Cerebellar nuclear complex (tissue), 1 donor: ENCODE measurements around the gene TAF1.
"Not testable (repeated sequence)": the region's sequence is repeated elsewhere in the genome, so short reads cannot be mapped to it uniquely, and the experiment has no call there.

Source experiments
- DNase-seq, 2 experiments: peaks; one replicate each; lab custom pipeline; 2025; lab: John Stamatoyannopoulos, UW

The TAF1 gene

GRCh38 chrX:71420686-71421085, 54.5 kb downstream of the TAF1 start:
- DNase-seq: no peak

GRCh38 chrX:71432733-71433132, 66.6 kb downstream of the TAF1 start:
- no peak for DNase-seq

- DNase-seq: no peak
Measured at GRCh38 chrX:71438750-71439149, 72.6 kb downstream of the TAF1 start.

DNA sequence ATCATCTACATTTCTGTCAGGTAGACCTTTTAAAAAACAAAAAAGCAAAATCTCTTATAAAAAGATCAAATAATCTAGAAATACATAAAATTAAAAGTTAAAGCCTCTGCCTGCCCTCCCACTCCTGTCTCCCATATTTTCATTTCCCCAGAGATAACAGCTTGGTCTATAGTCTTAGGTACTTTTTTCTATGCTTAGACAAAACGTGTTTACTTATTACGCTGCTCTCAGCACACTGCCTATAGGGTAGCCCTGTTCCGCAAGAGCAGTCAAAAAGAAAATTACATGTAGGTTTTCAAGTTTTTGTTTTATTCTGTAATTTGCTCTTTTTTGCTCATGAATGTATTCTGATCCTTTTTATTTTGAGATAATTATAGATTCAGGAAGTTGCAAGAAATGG, 73.3 kb downstream of the TAF1 start:
- DNase-seq: no peak

DNA sequence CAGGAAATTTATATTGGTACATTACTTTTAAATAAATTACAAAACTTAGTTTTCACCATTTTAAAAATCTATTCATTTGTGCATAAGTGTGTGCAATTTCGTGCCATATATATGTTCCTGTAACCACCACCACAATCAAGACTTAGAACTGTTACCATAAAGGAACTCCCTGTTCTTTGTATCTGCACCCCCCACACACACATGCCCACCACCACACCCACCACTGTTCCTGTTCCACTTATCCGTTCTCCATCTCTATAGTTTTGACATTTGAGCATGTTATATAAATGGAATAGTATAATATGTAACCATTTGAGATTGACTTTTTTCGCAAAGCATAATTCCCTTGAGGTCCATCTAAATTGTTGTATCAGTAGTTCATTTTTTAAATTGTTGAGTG, 73.7 kb downstream of the TAF1 start:
- DNase-seq: no peak

DNA sequence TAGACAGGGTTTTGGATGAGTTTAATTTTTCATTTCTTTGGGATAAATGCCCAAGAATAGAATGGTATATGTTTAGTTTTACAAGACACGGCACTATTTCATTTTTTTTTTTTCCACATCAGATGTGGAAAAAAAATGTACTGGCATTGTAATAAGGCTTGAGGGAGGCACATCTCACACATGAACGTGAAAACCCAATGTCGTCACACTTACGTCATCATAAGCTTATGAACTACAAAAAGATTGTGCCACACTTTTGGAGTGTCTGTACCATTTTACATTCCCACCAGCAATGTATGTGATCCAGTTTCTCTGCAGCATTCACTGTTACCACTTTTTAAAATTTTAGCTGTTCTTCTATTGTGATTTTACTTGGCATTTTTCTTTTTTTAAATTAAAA, 74.2 kb downstream of the TAF1 start:
- DNase-seq: no peak

GRCh38 chrX:71441809-71442208, 75.7 kb downstream of the TAF1 start:
- DNase-seq: not testable (repeated sequence)

GRCh38 chrX:71450433-71451106, 84.4 kb downstream of the TAF1 start:
- no peak for DNase-seq

DNA sequence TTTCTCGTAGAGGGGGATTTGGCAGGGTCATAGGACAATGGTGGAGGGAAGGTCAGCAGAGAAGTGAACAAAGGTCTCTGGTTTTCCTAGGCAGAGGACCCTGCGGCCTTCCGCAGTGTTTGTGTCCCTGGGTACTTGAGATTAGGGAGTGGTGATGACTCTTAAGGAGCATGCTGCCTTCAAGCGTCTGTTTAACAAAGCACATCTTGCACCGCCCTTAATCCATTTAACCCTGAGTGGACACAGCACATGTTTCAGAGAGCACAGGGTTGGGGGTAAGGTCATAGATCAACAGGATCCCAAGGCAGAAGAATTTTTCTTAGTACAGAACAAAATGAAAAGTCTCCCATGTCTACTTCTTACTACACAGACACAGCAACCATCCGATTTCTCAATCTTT, 85.4 kb downstream of the TAF1 start:
- not testable (repeated sequence) for DNase-seq

DNA sequence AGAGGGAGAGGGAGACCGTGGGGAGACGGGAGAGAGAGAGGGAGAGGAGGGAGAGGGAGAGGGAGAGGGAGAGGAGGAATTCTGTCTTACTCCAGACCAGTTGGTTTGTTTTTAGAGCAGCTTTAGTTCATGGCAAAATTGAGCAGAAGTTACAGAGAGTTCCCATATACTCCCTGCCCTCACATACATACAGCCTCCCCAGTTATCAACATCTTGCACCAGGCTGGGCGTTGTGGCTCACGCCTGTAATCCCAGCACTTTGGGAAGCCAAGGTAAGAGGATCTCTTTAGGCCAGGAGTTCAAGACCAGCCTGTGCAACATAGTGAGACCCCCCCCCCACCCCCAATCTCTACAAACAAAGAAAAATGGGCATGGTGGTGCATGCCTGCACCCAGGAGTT, 86.9 kb downstream of the TAF1 start:
- DNase-seq: no peak

DNA sequence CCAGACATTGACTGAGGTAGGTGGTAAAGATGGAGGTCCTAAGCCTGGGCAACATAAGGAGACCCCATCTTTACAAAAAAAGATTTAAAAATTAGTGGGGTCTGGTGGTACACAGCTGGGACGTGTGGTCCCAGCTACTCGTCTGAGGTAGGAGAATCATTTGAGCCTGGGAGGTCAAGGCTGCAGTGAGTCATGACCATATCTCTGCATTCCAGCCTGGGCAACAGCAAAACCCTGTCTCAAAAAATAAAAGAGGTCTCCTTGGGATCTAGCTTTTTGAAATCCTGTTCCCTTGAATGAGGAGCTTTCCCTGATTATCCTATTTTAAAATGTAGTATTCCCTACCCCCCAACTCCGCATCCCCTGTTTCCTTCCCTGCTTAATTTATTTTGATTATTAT, 88.1 kb downstream of the TAF1 start:
- no peak for DNase-seq

DNA sequence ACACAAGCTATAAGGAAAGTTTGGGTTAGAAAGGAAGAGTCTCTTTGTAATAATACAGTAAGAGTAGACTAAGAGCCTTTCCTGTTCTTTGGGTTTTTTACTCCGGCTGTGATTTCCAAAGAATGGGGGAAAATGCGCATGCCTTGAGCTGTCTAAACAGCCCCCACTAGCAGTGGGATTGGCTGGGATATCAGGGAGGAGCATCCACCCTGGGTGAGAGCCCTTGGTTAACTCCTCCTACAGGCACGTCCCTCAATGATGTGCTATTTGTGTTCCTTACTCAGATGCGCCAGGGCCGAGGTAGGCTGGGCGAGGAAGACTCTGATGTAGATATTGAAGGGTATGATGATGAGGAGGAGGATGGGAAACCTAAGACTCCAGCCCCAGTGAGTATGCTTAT, 92.7 kb downstream of the TAF1 start:
- no peak for DNase-seq

DNA sequence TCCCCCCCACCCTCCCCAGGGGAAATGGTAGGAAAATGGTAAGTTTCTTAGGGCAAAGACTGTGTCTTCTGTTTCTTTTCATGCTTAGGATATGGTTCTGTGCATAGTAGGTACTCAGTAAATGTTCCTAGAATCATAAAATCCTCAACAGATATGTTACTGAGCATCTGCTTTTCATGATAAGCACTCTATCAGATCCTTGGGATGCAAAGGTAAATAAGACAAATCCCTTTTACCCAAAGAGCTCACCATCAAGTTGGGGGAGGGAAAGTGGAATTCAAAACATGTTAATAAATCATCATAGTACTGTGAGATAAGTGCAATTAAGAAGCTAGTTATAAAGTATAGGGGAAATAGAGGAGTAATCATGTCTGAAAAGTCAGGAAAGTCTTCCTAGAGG, 98.8 kb downstream of the TAF1 start:
- DNase-seq: no peak

DNA sequence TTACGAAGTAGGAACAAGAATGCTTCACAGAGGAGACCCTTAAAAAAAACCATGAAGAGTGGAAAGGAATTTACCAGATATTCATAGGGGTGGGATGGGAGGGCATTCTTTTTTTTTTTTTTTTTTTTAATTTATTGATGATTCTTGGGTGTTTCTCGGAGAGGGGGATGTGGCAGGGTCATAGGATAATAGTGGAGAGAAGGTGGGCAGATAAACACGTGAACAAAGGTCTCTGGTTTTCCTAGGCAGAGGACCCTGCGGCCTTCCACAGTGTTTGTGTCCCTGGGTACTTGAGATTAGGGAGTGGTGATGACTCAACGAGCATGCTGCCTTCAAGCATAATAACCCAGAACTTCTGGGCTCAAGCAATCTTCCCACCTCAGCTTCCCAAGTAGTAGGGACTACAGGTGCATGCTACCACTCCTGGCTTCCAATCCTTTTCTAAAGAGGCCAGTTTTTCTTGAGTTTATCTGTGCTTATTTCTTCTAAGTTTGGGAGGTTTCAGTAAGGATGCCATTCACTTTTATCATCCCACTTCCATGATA, 100.9 kb downstream of the TAF1 start:
- no peak for DNase-seq

DNA sequence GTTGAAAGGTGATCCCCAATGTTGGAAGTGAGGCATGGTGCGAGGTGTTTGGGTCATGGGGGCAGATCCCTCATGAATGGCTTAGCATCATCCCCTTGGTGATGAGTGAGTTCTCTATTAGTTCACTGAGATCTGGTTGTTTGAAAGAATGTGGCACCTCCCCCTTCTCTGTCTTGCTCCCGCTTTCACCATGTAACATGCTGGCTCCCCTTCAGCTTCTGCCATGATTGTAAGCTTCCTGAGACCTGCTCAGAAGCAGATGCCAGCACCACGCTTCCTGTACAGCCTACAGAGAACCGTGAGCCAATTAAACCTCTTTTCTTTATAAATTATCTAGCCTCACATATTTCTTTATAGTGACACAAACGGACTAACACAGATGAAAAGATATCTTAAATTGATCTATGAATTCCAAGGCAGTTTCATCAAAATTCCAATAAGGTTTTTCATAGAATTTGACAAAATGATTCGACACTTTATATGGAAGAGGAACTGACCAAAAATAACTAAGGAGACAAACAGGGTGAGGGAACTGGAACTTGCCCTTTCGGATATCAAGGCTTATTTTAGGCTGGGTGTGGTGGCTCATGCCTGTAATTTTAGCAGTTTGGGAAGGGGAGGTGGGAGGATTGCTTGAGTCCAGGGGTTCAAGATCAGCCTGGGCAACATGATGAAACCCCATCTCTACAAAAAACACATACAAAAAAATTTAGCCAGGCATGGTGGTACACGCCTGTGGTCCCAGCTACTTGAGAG, 109.8 kb downstream of the TAF1 start:
- DNase-seq: no peak

DNA sequence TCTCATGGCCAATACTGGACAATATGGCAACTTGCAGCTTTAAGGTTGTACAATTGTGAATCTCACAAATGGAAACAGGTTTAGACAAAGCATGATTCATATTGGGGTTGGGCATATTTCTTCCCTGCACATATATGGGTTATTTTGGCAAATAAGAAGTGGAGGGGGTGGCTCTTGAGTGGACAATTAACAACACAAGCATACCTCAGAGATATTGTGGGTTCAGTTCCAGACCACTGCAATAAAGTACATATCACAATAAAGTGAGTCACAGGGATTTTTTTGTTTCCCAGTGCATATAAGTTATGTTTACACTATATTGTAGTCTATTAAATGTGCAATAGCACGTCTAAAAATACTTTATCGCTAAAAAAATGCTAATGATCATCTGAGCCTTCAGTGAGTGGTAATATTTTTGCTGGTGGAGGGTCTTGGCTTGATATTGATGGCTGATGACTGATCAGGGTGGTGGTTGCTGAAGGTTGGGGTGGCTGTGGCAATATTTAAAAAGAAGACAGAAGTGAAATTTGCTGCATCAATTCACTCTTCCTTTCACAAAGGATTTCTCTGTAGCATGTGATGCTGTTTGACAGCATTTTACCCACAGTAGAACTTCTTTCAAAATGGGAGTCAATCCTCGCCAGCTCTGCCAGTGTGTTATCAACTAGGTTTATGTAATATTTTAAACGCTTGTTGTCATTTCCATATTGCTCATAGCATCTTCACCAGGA, 116.2 kb downstream of the TAF1 start:
- DNase-seq: no peak

GRCh38 chrX:71487814-71488213, 121.7 kb downstream of the TAF1 start:
- DNase-seq: no peak

- no peak for DNase-seq
Measured at GRCh38 chrX:71489540-71489939, 123.4 kb downstream of the TAF1 start.

GRCh38 chrX:71492231-71493065, 126.3 kb downstream of the TAF1 start:
- no peak for DNase-seq

DNA sequence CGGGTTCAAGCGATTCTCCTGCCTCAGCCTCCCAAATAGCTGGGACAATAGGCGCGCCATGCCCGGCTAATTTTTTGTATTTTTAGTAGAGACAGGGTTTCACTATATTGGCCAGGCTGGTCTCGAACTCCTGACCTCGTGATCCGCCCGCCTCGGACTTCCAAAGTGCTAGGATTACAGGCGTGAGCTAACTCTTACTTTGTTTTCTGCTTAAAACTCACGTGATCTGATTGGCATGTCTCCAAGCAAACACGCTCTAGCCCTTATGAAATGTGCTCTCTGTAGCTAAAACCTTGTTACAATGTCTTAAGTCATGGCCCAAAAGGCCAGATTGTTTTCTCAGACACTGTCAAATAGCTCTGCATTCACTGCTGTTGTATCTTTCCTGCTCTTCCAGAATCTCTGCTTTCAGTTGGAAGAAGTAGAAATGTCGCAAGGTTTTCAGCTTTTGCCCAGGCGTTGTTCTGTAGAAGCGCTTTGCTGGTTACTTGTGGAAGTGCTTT, 127.0 kb downstream of the TAF1 start:
- no peak for DNase-seq

GRCh38 chrX:71495979-71496378, 129.8 kb downstream of the TAF1 start:
- DNase-seq: not testable (repeated sequence)

DNA sequence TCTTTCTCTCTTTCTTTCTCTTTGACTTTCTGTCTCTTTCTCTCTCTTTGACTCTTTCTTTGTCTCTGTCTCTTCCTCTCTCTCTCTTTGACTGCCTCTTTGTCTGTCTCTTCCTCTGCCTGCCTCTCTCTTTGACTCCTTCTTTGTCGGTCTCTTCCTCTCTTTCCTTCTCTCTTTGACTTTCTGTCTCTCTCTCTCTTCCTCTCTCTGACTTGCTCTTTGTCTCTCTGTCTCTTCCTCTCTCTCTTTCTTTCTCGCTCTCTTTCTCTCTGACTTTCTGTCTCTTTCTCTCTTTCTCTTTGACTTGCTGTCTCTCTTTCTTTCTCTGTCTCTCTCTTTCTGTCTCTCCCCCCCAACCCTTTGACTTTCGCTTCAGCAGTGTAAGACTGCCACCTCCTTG, 130.3 kb downstream of the TAF1 start:
- DNase-seq: no peak
